WTC11 (cell line): ENCODE data around the gene REEP1. TPM values are rescaled to one million over a fixed set of nuclear protein-coding genes. Genes with fewer than 3 reads are reported as not detected.

ENCODE experiments used
- ATAC-seq: fragments of 200-7000 bp; cut with Tn5 transposase; 2 replicates; pipeline ENCODE4 v1.10.0; 2021; ENCODE audit warnings: mild to moderate bottlenecking, moderate library complexity
- CTCF ChIA-PET: fragments of 300-600 bp; sonication (Branson Sonifier 250); formaldehyde crosslinking; loops from one replicate; lab custom pipeline; 2021; ENCODE audit warnings: antibody characterized with exemption; lab: Charles Lee
- POLR2A ChIA-PET: fragments of 350-600 bp; sonication (Branson Sonifier 250); formaldehyde crosslinking; loops from one replicate; lab custom pipeline; 2021; ENCODE audit warnings: antibody characterized with exemption; lab: Charles Lee
- DNase-seq: peaks from one replicate; pipeline ENCODE4 v3.0.0; 2021; ENCODE audit warnings: low spot score
- H3K27ac Mint-ChIP-seq: 2 replicates; pipeline ENCODE4 v1.8.0; 2021; ENCODE audit warnings: mixed read lengths
- H3K27me3 Mint-ChIP-seq: 2 replicates; pipeline ENCODE4 v1.8.0; 2021; ENCODE audit warnings: low read depth, mild to moderate bottlenecking, moderate library complexity, mixed read lengths
- H3K36me3 Mint-ChIP-seq: 2 replicates; pipeline ENCODE4 v1.8.0; 2021; ENCODE audit warnings: mixed read lengths
- H3K4me1 Mint-ChIP-seq: 2 replicates; pipeline ENCODE4 v1.8.0; 2022; ENCODE audit warnings: mixed read lengths
- H3K4me3 Mint-ChIP-seq: 2 replicates; pipeline ENCODE4 v1.8.0; 2021; ENCODE audit warnings: mild to moderate bottlenecking, moderate library complexity, mixed read lengths
- H3K9me3 Mint-ChIP-seq: 2 replicates; pipeline ENCODE4 v1.8.0; 2021; ENCODE audit warnings: mixed read lengths
- FOXJ3 ChIP-seq: sonication (generic); formaldehyde crosslinking; IDR thresholded peaks from 2 replicates; pipeline ENCODE4 v1.9.0; 2021; ENCODE audit warnings: missing genetic modification reagents, mild to moderate bottlenecking, borderline replicate concordance
- GRHL2 ChIP-seq: fragments of 250-450 bp; sonication (Bioruptor Pico); IDR thresholded peaks from 2 replicates; pipeline ENCODE4 v1.8.0; 2022; ENCODE audit warnings: mild to moderate bottlenecking, moderate library complexity; ENCODE audit not compliant: insufficient replicate concordance, severe bottlenecking
- HMGA2 ChIP-seq: fragments of 250-450 bp; sonication (Bioruptor Pico); IDR thresholded peaks from 2 replicates; pipeline ENCODE4 v1.4.0; 2021; ENCODE audit warnings: mild to moderate bottlenecking, moderate library complexity
- SMAD4 ChIP-seq: sonication (generic); formaldehyde crosslinking; IDR thresholded peaks from 2 replicates; pipeline ENCODE4 v1.8.0; 2022; ENCODE audit warnings: mild to moderate bottlenecking, missing genetic modification reagents
- SOX15 ChIP-seq: fragments of 250-450 bp; sonication (Bioruptor Pico); IDR thresholded peaks from 2 replicates; pipeline ENCODE4 v1.9.0; 2021; ENCODE audit warnings: mild to moderate bottlenecking
- SP1 ChIP-seq: sonication (generic); formaldehyde crosslinking; conservative IDR thresholded peaks from 2 replicates; pipeline ENCODE4 v1.8.1; 2022; ENCODE audit warnings: missing genetic modification reagents
- TEAD1 ChIP-seq: sonication (generic); formaldehyde crosslinking; IDR thresholded peaks from 2 replicates; pipeline ENCODE4 v1.8.0; 2022; ENCODE audit warnings: mild to moderate bottlenecking, missing genetic modification reagents
- TP53 ChIP-seq: sonication (generic); formaldehyde crosslinking; IDR thresholded peaks from 2 replicates; pipeline ENCODE4 v1.8.1; 2023; ENCODE audit warnings: mild to moderate bottlenecking, missing genetic modification reagents
- ZNF121 ChIP-seq: sonication (generic); formaldehyde crosslinking; IDR thresholded peaks from 2 replicates; pipeline ENCODE4 v1.8.0; 2023; ENCODE audit warnings: missing genetic modification reagents
- total RNA-seq: library from RNA; stranded (reverse); gene quantifications from 3 replicates; pipeline ENCODE4 v1.2.3, GENCODE V29; 2021
- TF ChIP-seq, protein P1 (sequence below): fragments of 250-450 bp; sonication (Bioruptor Pico); IDR thresholded peaks from 2 replicates; pipeline ENCODE4 v1.9.0; 2021; ENCODE audit warnings: moderate library complexity, mild to moderate bottlenecking, inconsistent platforms, borderline replicate concordance
- TF ChIP-seq, protein P2 (sequence below): sonication (generic); formaldehyde crosslinking; conservative IDR thresholded peaks from 2 replicates; pipeline ENCODE4 v1.8.1; 2022; ENCODE audit warnings: mild to moderate bottlenecking, missing genetic modification reagents
- TF ChIP-seq, protein P3 (sequence below): fragments of 250-450 bp; sonication (Bioruptor Pico); IDR thresholded peaks from 2 replicates; pipeline ENCODE4 v1.8.0; 2021; ENCODE audit warnings: mild to moderate bottlenecking
- TF ChIP-seq, protein P4 (sequence below): sonication (generic); formaldehyde crosslinking; IDR thresholded peaks from 2 replicates; pipeline ENCODE4 v1.8.0; 2022; ENCODE audit warnings: mild to moderate bottlenecking, missing genetic modification reagents
- TF ChIP-seq, protein P5 (sequence below): sonication (generic); formaldehyde crosslinking; IDR thresholded peaks from 2 replicates; pipeline ENCODE4 v1.8.1; 2023; ENCODE audit warnings: mild to moderate bottlenecking, missing genetic modification reagents, moderate library complexity
- TF ChIP-seq, protein P6 (sequence below): sonication (generic); formaldehyde crosslinking; IDR thresholded peaks from 2 replicates; pipeline ENCODE4 v1.8.1; 2023; ENCODE audit warnings: mild to moderate bottlenecking, missing genetic modification reagents
- TF ChIP-seq, protein P7 (sequence below): sonication (generic); formaldehyde crosslinking; IDR thresholded peaks from 2 replicates; pipeline ENCODE4 v1.8.1; 2023; ENCODE audit warnings: mild to moderate bottlenecking, missing genetic modification reagents, borderline replicate concordance
- TF ChIP-seq, protein P8 (sequence below): sonication (generic); formaldehyde crosslinking; IDR thresholded peaks from 2 replicates; pipeline ENCODE4 v1.8.1; 2022; ENCODE audit warnings: low read depth, missing genetic modification reagents, borderline replicate concordance

The REEP1 gene
- total RNA-seq, 1 experiment from 2014 or later, result 1.9 TPM

DNA sequence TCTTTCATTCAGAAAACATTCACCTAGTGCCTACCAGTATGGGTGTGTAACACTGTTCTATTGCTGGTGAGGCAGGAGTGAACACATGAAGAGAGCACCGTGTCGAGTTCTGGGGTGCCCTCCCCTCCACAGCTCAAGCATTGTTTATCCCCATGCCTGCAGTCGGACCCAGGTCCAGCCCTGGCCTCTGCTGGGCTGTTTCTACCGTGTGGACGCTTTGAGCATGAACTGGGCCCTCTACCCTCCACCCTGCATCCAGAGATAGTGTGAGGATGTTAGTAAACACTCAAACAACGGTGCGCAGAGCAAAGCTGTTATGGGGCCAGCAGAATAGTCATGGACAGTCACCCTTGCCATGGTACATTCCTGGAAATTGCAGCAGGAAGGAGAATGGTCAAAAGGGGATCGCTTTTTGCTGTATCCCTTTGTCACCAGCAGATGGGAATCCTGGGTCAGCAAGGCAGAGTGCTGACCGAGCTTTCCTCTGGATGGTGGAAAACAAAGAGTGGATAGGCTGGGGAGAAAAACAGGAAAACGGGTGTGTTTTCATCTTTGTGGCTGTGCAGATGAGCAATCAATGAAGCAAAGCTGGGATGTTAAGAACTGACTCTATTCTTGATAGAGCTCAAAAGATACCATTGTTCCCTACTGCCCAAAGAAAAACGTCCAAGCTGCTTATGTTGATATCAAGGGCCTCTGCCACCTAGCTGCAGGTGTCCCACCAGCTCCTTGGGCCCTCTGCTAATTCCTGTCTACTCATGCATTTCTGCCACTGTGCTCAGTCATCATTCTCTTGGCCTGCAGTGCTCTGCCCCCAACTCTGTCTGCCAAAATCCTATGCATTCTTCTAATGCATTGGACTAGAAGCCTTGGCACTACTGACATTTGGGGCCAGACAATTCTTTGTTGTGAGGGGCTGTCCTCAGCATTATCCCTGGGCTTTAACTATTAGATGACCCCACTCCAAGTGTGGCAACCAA lies 38.7 kb downstream of the REEP1 start (continued):
- no peak for TF ChIP-seq FOXJ3
- no peak for TF ChIP-seq GRHL2 (CRISPR knock-in tag)
- TF ChIP-seq, protein P1, sequence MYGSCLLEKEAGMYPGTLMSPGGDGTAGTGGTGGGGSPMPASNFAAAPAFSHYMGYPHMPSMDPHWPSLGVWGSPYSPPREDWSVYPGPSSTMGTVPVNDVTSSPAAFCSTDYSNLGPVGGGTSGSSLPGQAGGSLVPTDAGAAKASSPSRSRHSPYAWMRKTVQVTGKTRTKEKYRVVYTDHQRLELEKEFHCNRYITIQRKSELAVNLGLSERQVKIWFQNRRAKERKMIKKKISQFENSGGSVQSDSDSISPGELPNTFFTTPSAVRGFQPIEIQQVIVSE, result no peak
- TF ChIP-seq, protein P2, sequence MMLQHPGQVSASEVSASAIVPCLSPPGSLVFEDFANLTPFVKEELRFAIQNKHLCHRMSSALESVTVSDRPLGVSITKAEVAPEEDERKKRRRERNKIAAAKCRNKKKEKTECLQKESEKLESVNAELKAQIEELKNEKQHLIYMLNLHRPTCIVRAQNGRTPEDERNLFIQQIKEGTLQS (CRISPR knock-in tag), result no peak
- TF ChIP-seq TP53, result no peak
- TF ChIP-seq, protein P3, sequence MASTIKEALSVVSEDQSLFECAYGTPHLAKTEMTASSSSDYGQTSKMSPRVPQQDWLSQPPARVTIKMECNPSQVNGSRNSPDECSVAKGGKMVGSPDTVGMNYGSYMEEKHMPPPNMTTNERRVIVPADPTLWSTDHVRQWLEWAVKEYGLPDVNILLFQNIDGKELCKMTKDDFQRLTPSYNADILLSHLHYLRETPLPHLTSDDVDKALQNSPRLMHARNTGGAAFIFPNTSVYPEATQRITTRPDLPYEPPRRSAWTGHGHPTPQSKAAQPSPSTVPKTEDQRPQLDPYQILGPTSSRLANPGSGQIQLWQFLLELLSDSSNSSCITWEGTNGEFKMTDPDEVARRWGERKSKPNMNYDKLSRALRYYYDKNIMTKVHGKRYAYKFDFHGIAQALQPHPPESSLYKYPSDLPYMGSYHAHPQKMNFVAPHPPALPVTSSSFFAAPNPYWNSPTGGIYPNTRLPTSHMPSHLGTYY, result no peak
- TF ChIP-seq, protein P4, sequence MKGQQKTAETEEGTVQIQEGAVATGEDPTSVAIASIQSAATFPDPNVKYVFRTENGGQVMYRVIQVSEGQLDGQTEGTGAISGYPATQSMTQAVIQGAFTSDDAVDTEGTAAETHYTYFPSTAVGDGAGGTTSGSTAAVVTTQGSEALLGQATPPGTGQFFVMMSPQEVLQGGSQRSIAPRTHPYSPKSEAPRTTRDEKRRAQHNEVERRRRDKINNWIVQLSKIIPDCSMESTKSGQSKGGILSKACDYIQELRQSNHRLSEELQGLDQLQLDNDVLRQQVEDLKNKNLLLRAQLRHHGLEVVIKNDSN, result no peak
- TF ChIP-seq SOX15 (CRISPR knock-in tag), result no peak
- TF ChIP-seq SP1 (CRISPR knock-in tag), result no peak
- TF ChIP-seq TEAD1 (CRISPR knock-in tag), result no peak
- TF ChIP-seq, all 79 proteins: peak for 0

DNA sequence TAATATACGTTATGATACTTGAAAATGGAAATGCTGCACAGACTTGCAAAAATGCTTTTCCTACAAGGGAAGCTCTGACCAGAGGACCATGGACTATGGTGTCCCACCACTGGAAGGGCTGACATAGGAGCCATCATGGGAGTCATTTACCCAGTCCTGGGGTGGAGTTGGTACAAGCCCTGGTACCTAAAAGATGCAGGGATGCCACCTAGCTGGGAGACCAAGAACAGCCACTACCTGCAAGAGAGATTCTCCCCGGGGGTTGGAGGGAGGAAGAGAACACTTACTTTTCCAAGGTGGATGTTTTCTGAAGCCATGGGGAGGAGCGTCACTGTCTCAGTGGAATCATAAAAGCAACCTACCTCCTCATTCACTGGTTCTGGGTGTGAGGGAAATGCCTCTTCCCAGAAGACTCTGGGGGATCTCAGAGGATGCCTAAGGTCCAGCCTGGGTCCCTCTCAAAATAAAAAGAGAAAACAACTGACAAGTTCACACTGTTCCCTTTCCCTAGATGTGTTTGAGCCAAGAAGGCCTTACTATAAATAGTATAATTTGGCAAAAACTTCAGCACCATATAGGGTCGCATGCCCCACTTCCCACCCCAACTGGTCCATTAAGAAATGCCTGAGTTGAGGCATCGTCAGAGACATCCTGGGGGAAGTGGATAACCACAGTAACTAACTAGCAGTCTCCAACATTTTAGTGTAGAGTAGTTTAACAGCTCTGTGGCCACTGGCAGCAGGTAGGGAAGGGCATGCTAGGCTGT lies 39.9 kb downstream of the REEP1 start:
- peaks cover 9% of the 10 kb centered on the region; the same call in 1 of the 2 replicates for H3K4me1 Mint-ChIP-seq
- ChIA-PET POLR2A (no interaction called here), CTCF (interaction anchor here (0.5 to 5.6 kb wide), 8 partner anchors 16 to 536 kb away, joined by 3 to 52 read pairs (median 5); no protein-coding TSS in a partner anchor)
- no peak overlapping the region for H3K4me3 Mint-ChIP-seq
- TF ChIP-seq ZNF121 (CRISPR knock-in tag) (no peak), HMGA2 (no peak), SOX15 (CRISPR knock-in tag) (no peak), SMAD4 (CRISPR knock-in tag) (no peak)
- TF ChIP-seq, protein P5, sequence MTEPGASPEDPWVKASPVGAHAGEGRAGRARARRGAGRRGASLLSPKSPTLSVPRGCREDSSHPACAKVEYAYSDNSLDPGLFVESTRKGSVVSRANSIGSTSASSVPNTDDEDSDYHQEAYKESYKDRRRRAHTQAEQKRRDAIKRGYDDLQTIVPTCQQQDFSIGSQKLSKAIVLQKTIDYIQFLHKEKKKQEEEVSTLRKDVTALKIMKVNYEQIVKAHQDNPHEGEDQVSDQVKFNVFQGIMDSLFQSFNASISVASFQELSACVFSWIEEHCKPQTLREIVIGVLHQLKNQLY (CRISPR knock-in tag), result no peak
- TF ChIP-seq, protein P6, sequence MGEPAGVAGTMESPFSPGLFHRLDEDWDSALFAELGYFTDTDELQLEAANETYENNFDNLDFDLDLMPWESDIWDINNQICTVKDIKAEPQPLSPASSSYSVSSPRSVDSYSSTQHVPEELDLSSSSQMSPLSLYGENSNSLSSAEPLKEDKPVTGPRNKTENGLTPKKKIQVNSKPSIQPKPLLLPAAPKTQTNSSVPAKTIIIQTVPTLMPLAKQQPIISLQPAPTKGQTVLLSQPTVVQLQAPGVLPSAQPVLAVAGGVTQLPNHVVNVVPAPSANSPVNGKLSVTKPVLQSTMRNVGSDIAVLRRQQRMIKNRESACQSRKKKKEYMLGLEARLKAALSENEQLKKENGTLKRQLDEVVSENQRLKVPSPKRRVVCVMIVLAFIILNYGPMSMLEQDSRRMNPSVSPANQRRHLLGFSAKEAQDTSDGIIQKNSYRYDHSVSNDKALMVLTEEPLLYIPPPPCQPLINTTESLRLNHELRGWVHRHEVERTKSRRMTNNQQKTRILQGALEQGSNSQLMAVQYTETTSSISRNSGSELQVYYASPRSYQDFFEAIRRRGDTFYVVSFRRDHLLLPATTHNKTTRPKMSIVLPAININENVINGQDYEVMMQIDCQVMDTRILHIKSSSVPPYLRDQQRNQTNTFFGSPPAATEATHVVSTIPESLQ (CRISPR knock-in tag), result no peak
- TF ChIP-seq, protein P7, sequence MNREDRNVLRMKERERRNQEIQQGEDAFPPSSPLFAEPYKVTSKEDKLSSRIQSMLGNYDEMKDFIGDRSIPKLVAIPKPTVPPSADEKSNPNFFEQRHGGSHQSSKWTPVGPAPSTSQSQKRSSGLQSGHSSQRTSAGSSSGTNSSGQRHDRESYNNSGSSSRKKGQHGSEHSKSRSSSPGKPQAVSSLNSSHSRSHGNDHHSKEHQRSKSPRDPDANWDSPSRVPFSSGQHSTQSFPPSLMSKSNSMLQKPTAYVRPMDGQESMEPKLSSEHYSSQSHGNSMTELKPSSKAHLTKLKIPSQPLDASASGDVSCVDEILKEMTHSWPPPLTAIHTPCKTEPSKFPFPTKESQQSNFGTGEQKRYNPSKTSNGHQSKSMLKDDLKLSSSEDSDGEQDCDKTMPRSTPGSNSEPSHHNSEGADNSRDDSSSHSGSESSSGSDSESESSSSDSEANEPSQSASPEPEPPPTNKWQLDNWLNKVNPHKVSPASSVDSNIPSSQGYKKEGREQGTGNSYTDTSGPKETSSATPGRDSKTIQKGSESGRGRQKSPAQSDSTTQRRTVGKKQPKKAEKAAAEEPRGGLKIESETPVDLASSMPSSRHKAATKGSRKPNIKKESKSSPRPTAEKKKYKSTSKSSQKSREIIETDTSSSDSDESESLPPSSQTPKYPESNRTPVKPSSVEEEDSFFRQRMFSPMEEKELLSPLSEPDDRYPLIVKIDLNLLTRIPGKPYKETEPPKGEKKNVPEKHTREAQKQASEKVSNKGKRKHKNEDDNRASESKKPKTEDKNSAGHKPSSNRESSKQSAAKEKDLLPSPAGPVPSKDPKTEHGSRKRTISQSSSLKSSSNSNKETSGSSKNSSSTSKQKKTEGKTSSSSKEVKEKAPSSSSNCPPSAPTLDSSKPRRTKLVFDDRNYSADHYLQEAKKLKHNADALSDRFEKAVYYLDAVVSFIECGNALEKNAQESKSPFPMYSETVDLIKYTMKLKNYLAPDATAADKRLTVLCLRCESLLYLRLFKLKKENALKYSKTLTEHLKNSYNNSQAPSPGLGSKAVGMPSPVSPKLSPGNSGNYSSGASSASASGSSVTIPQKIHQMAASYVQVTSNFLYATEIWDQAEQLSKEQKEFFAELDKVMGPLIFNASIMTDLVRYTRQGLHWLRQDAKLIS (CRISPR knock-in tag), result no peak
- TF ChIP-seq, protein P8, sequence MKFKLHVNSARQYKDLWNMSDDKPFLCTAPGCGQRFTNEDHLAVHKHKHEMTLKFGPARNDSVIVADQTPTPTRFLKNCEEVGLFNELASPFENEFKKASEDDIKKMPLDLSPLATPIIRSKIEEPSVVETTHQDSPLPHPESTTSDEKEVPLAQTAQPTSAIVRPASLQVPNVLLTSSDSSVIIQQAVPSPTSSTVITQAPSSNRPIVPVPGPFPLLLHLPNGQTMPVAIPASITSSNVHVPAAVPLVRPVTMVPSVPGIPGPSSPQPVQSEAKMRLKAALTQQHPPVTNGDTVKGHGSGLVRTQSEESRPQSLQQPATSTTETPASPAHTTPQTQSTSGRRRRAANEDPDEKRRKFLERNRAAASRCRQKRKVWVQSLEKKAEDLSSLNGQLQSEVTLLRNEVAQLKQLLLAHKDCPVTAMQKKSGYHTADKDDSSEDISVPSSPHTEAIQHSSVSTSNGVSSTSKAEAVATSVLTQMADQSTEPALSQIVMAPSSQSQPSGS, result no peak
- no peaks in the 10 kb centered on the region for H3K27me3 Mint-ChIP-seq
- ATAC-seq, result peak; percentile 67
- no peaks in the 10 kb centered on the region for H3K9me3 Mint-ChIP-seq
- no peak overlapping the region for H3K27ac Mint-ChIP-seq
- DNase-seq, result peak; percentile 19
- no peaks in the 10 kb centered on the region for H3K36me3 Mint-ChIP-seq
